ENCODE data around the gene LYSET.
"Not testable (repeated sequence)": the region's sequence is repeated elsewhere in the genome, so short reads cannot be mapped to it uniquely, and the experiment has no call there.

LYSET gene

GRCh38 chr14:93184391-93185348, at the start of gene LYSET, which contains the start of gene MOAP1:
Gene LYSET, plus strand, starts transcription at chr14:93185317. Its CDS starts 89 bp downstream, at chr14:93185406.
Gene MOAP1, minus strand, starts transcription at chr14:93184897. Its CDS starts 655 bp downstream, at chr14:93184242.
- intact Hi-C loops (cut with DNase I) = loop anchor here (1.0 kb wide), 1 partner anchor 23 kb away; the partner anchor contains the start of genes GON7 and UBR7
- DNase-seq = peak; percentile 74 to 95 (median 89)

- intact Hi-C loops (cut with DNase I) = no loop called here
- no peak for DNase-seq
Measured at GRCh38 chr14:93135399-93135798, 49.7 kb upstream of the LYSET start.

GRCh38 chr14:93136009-93136408, 49.1 kb upstream of the LYSET start:
- no peak for DNase-seq
- intact Hi-C loops (cut with DNase I) = no loop called here

GRCh38 chr14:93136508-93136907, 48.6 kb upstream of the LYSET start:
- DNase-seq; intact Hi-C loops (cut with DNase I): not testable (repeated sequence)

GRCh38 chr14:93137864-93138263, 47.3 kb upstream of the LYSET start:
- no peak for DNase-seq
- intact Hi-C loops (cut with DNase I) = loop anchor here (2.0 kb wide), 1 partner anchor 185 kb away; no protein-coding TSS in a partner anchor

- no peak for DNase-seq
- intact Hi-C loops (cut with DNase I) = no loop called here
Measured at GRCh38 chr14:93142854-93143652, 42.1 kb upstream of the LYSET start.

GRCh38 chr14:93146119-93146518, 39.0 kb upstream of the LYSET start:
- intact Hi-C loops (cut with DNase I) = no loop called here
- DNase-seq = no peak

GRCh38 chr14:93148979-93149378, 36.1 kb upstream of the LYSET start:
- intact Hi-C loops (cut with DNase I) = no loop called here
- no peak for DNase-seq

GRCh38 chr14:93150227-93151208, 34.6 kb upstream of the LYSET start:
- peak in 6 of 42 donors; percentile 13 to 27 (median 16) for DNase-seq
- intact Hi-C loops (cut with DNase I) = no loop called here

- intact Hi-C loops (cut with DNase I) = no loop called here
- DNase-seq = no peak
Measured at GRCh38 chr14:93153121-93153520, 32.0 kb upstream of the LYSET start.

- no peak for DNase-seq
- intact Hi-C loops (cut with DNase I) = no loop called here
Measured at GRCh38 chr14:93155667-93156066, 29.4 kb upstream of the LYSET start.

- no peak for DNase-seq
Measured at GRCh38 chr14:93156693-93157369, 28.3 kb upstream of the LYSET start.

GRCh38 chr14:93158349-93158748, 26.8 kb upstream of the LYSET start:
- intact Hi-C loops (cut with DNase I); DNase-seq: not testable (repeated sequence)

More at GRCh38 chr14:93156693-93157369, 28.3 kb upstream of the LYSET start:
- intact Hi-C loops (cut with DNase I) = no loop called here

GRCh38 chr14:93159625-93160352, 25.3 kb upstream of the LYSET start:
- intact Hi-C loops (cut with DNase I); DNase-seq: not testable (repeated sequence)

- DNase-seq = no peak
- intact Hi-C loops (cut with DNase I) = no loop called here
Measured at GRCh38 chr14:93160353-93160801, 24.7 kb upstream of the LYSET start.

GRCh38 chr14:93161411-93161940, 23.6 kb upstream of the LYSET start:
- intact Hi-C loops (cut with DNase I) = no loop called here
- no peak for DNase-seq

GRCh38 chr14:93163564-93163963, 21.6 kb upstream of the LYSET start:
- no peak for DNase-seq
- intact Hi-C loops (cut with DNase I) = no loop called here

Data from head of caudate nucleus (tissue), 42 donors.